Measurements from ENCODE around the gene SYNE1. TPM values are rescaled to one million over a fixed set of nuclear protein-coding genes. Genes with fewer than 3 reads are reported as not detected.

Gene SYNE1
- total and polyA plus RNA-seq, 2 experiments from 2014 or later = 14.6 to 83.9 TPM

DNA sequence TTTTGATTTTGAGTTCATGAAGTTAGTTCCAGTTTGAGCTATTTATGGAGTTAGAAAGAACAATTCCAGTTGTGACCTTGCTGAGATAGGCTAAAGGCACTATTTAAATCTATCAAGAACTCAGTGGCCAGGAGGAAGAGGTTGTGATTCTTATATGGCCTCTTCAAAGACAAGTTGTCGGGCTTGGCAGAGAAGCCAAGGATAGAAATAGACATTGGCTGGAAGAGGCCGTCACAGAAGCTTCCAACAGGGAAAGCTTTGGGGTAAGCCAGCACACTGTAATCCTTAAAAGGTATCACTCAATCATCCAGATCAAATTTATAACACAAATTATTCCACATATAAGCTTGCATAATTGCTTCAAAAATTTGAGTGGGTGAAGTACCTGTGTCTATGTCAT lies 286.1 kb downstream of the SYNE1 start:
- DNase-seq (ENCODE audit: low read depth in 1 of 2, low spot score in 1 of 2) = peak in 1 of 2 donors; percentile 20
- no peaks in the 10 kb centered on the region for H3K9me3 ChIP-seq (ENCODE audit: low read depth)

DNA sequence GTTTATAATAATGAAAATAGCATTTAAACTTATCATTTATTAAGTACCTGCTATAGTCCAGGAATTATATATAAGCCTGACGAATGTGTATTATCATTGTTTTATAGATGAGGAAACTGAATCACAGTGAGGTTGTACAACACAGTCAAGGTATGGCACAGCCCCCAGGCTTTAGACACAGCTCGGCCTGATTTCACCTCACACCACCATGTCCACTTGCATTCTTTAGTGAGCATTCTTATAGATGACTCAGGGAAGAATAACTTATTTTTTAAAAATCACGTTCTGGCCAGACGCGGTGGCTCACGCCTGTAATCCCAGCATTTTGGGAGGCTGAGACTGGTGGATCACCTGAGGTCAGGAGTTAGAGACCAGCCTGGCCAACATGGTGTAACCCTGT lies 289.0 kb downstream of the SYNE1 start:
- Histone ChIP-seq H3K9me3 (ENCODE audit: low read depth) (no peaks in the 10 kb centered on the region), H3K27ac (no peak overlapping the region), H3K4me1 (ENCODE audit: low read depth) (peaks cover 5% of the 10 kb centered on the region), H3K36me3 (peaks cover 55% of the 10 kb centered on the region), H3K4me3 (no peak overlapping the region), H3K27me3 (no peaks in the 10 kb centered on the region)
- no peak for DNase-seq (ENCODE audit: low read depth in 1 of 2, low spot score in 1 of 2)
- TF ChIP-seq, protein P1, sequence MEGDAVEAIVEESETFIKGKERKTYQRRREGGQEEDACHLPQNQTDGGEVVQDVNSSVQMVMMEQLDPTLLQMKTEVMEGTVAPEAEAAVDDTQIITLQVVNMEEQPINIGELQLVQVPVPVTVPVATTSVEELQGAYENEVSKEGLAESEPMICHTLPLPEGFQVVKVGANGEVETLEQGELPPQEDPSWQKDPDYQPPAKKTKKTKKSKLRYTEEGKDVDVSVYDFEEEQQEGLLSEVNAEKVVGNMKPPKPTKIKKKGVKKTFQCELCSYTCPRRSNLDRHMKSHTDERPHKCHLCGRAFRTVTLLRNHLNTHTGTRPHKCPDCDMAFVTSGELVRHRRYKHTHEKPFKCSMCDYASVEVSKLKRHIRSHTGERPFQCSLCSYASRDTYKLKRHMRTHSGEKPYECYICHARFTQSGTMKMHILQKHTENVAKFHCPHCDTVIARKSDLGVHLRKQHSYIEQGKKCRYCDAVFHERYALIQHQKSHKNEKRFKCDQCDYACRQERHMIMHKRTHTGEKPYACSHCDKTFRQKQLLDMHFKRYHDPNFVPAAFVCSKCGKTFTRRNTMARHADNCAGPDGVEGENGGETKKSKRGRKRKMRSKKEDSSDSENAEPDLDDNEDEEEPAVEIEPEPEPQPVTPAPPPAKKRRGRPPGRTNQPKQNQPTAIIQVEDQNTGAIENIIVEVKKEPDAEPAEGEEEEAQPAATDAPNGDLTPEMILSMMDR (IDR thresholded peaks at IDR 0.05; ENCODE audit: low read depth, low read length) = no peak

More for the DNA sequence above, 286.1 kb downstream of the SYNE1 start:
- H3K4me1 ChIP-seq (ENCODE audit: low read depth) = peaks cover 5% of the 10 kb centered on the region
- TF ChIP-seq, protein P1 (IDR thresholded peaks at IDR 0.05; ENCODE audit: low read depth, low read length) = no peak
- peak overlapping the region; percentile 17 for H3K27ac ChIP-seq
- H3K27me3 ChIP-seq = no peaks in the 10 kb centered on the region
- H3K36me3 ChIP-seq = peaks cover 55% of the 10 kb centered on the region
- no peak overlapping the region for H3K4me3 ChIP-seq

GRCh38 chr6:152343735-152344360 lies 293.3 kb downstream of the SYNE1 start:
- Histone ChIP-seq H3K4me1 (ENCODE audit: low read depth) (no peaks in the 10 kb centered on the region), H3K27me3 (no peaks in the 10 kb centered on the region), H3K4me3 (no peak overlapping the region), H3K9me3 (ENCODE audit: low read depth) (no peaks in the 10 kb centered on the region), H3K27ac (no peak overlapping the region), H3K36me3 (peaks cover 43% of the 10 kb centered on the region)
- no peak for DNase-seq (ENCODE audit: low read depth in 1 of 2, low spot score in 1 of 2)
- TF ChIP-seq, protein P1 (IDR thresholded peaks at IDR 0.05; ENCODE audit: low read depth, low read length) = no peak

- Histone ChIP-seq H3K4me3 (no peak overlapping the region), H3K27ac (no peak overlapping the region), H3K9me3 (ENCODE audit: low read depth) (no peaks in the 10 kb centered on the region), H3K4me1 (ENCODE audit: low read depth) (no peaks in the 10 kb centered on the region), H3K27me3 (no peaks in the 10 kb centered on the region), H3K36me3 (peaks cover 48% of the 10 kb centered on the region)
- DNase-seq (ENCODE audit: low read depth in 1 of 2, low spot score in 1 of 2) = no peak
- TF ChIP-seq, protein P1 (IDR thresholded peaks at IDR 0.05; ENCODE audit: low read depth, low read length) = no peak
Observed at GRCh38 chr6:152341596-152341995, 295.6 kb downstream of the SYNE1 start.

GRCh38 chr6:152338335-152339125 lies 298.6 kb downstream of the SYNE1 start:
- peak; percentile 33 to 52 for DNase-seq (ENCODE audit: low read depth in 1 of 2, low spot score in 1 of 2)
- no peaks in the 10 kb centered on the region for H3K4me1 ChIP-seq (ENCODE audit: low read depth)
- H3K27ac ChIP-seq = no peak overlapping the region
- H3K4me3 ChIP-seq = no peak overlapping the region
- H3K27me3 ChIP-seq = no peaks in the 10 kb centered on the region
- no peaks in the 10 kb centered on the region for H3K9me3 ChIP-seq (ENCODE audit: low read depth)
- TF ChIP-seq, protein P1 (IDR thresholded peaks at IDR 0.05; ENCODE audit: low read depth, low read length) = peak; percentile 97
- peaks cover 43% of the 10 kb centered on the region for H3K36me3 ChIP-seq

Measured in cardiac muscle cell (in vitro differentiated cells and primary cell).